Endothelial cell of umbilical vein (primary cell): ENCODE measurements around the gene MLYCD.

Experiments
- EZH2 ChIP-seq: IDR thresholded peaks from 2 replicates; pipeline ENCODE4 v1.6.1; 2012; ENCODE audit warnings: borderline replicate concordance, low read depth, mild to moderate bottlenecking, moderate library complexity, low read length, inconsistent platforms; ENCODE audit not compliant: severe bottlenecking
- FOS ChIP-seq: IDR thresholded peaks from 2 replicates; pipeline ENCODE4 v1.6.1; 2011; ENCODE audit warnings: mild to moderate bottlenecking, low read length, moderate library complexity, borderline replicate concordance; ENCODE audit not compliant: insufficient read depth
- GATA2 ChIP-seq: IDR thresholded peaks from 2 replicates; pipeline ENCODE4 v1.7.0; 2011; ENCODE audit warnings: low read depth, mild to moderate bottlenecking, moderate library complexity, mixed read lengths, low read length; ENCODE audit not compliant: insufficient read length, insufficient read depth
- JUN ChIP-seq: IDR thresholded peaks from 2 replicates; pipeline ENCODE4 v1.6.1; 2011; ENCODE audit warnings: borderline replicate concordance, low read depth; ENCODE audit not compliant: insufficient read length, insufficient read depth
- MYC ChIP-seq: IDR thresholded peaks from one replicate; pipeline ENCODE4 v1.6.1; 2011; ENCODE audit warnings: mild to moderate bottlenecking, low read depth, low read length
- POLR2A ChIP-seq: IDR thresholded peaks from 2 replicates; pipeline ENCODE4 v1.6.1; 2012; ENCODE audit warnings: low read depth, mild to moderate bottlenecking, control low read depth, low read length
- POLR2AphosphoS5 ChIP-seq: IDR thresholded peaks from 2 replicates; pipeline ENCODE4 v1.6.1; 2012; ENCODE audit warnings: low read depth, mild to moderate bottlenecking, control low read depth, low read length, moderate library complexity; ENCODE audit not compliant: insufficient read depth
- TF ChIP-seq, protein P1 (sequence below), 2 donors: IDR thresholded peaks; 1 replicate in 1 of 2; 2 replicates in 1 of 2; pipeline ENCODE4 v1.5.1; 2011; ENCODE audit warnings: low read length in 2 of 2, mild to moderate bottlenecking in 2 of 2, moderate library complexity in 2 of 2, control low read depth in 1 of 2, inconsistent platforms in 1 of 2, low read depth in 1 of 2; ENCODE audit not compliant: insufficient read depth in 1 of 2; ENCODE audit errors: extremely low read depth in 1 of 2

DNA sequence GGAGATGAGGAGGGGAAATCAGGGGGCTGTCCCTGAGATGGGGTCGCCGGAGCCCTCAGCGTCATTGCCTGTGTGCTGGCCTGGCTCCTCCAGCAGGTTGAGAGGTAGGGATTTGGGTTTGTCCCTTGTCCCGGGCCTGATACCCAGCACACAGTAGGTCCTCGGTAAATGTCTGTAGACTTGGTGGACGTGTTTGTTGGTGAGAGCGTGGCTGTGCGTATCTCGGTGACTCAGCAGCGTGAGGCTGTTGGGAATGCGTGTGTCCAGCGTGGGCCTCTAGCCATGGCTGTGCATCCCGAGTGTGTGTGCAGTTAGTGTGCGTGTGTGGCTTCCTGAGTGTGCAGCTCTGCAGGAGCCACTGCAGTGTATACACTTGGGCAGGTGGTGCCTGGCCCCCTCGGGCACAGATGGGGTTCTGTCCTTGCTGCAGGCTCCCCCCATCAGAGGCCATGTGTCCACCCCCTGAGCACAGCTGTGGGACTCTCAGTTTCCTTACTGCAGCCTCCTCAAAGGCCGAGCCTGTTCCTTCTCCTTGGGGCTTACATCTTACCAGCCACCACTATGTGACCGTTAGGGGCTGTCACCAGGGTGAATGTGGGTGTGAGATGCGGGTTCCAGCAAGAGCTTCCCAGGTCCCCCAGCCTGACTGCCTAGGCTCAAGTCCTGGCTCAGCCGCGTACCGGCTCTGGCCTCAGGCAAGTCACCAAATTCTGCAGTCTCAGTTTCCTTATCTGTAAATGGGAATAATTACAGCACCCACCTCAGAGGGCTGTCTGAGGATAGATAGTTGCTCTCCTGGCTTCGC, 74.9 kb downstream of the MLYCD start:
- no peak for TF ChIP-seq POLR2A
- TF ChIP-seq POLR2AphosphoS5, result no peak
- TF ChIP-seq, protein P1, sequence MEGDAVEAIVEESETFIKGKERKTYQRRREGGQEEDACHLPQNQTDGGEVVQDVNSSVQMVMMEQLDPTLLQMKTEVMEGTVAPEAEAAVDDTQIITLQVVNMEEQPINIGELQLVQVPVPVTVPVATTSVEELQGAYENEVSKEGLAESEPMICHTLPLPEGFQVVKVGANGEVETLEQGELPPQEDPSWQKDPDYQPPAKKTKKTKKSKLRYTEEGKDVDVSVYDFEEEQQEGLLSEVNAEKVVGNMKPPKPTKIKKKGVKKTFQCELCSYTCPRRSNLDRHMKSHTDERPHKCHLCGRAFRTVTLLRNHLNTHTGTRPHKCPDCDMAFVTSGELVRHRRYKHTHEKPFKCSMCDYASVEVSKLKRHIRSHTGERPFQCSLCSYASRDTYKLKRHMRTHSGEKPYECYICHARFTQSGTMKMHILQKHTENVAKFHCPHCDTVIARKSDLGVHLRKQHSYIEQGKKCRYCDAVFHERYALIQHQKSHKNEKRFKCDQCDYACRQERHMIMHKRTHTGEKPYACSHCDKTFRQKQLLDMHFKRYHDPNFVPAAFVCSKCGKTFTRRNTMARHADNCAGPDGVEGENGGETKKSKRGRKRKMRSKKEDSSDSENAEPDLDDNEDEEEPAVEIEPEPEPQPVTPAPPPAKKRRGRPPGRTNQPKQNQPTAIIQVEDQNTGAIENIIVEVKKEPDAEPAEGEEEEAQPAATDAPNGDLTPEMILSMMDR (IDR thresholded peaks at IDR 0.05; ENCODE audit: extremely low read depth in 1 of 2, insufficient read depth in 1 of 2, low read depth in 1 of 2, low read length in 2 of 2), result no peak
- no peak for TF ChIP-seq JUN
- TF ChIP-seq FOS, result no peak
- TF ChIP-seq GATA2, result no peak
- TF ChIP-seq MYC, result no peak
- TF ChIP-seq EZH2, result no peak
